HG02970 (cell line): ENCODE measurements around the gene LIPM.
"Not testable (repeated sequence)": the region's sequence is repeated elsewhere in the genome, so short reads cannot be mapped to it uniquely, and the experiment has no call there.

Experiments used
- ATAC-seq: cut with Tn5 transposase; IDR thresholded peaks from one replicate; pipeline ENCODE4 v1.9.1; 2021; ENCODE audit warnings: mild to moderate bottlenecking, moderate library complexity, moderate number of reproducible peaks; ENCODE audit not compliant: unreplicated experiment, low FRiP score

Gene LIPM

DNA sequence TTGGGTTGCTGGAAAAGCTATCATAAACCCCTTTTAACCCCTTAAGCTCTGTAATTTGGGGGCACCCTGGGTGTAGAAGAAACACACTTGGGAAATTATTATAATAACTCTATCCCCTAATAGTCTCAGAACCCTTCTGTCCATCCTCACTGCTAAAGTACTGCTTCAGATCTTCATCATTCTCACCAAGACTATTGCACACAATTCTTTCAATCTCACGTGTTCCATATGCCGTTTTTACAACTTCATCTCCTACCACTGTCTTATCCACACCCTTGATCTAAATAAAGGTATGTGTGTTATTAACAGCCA, 33.3 kb downstream of the LIPM start:
- no peak for ATAC-seq

DNA sequence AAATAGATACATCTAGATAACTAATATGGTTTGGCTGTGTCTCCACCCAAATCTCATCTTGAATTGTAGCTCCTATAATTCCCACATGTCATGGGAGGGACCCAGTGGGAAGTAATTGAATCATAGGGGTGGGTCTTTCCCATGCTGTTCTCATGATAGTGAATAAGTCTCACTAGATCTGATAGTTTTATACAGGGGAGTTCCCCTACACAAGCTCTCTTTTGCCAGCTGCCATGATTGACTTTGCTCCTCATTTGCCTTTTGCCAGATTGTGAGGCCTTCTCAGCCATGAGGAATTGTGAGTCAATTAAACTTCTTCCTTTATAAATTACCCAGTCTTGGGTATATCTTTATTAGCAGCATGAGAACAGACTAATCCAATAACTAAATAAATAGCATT, 35.1 kb downstream of the LIPM start:
- not testable (repeated sequence) for ATAC-seq

- ATAC-seq, result no peak
Observed at GRCh38 chr10:88838766-88839350, 36.3 kb downstream of the LIPM start.

GRCh38 chr10:88840104-88840503, 37.6 kb downstream of the LIPM start:
- ATAC-seq, result no peak

DNA sequence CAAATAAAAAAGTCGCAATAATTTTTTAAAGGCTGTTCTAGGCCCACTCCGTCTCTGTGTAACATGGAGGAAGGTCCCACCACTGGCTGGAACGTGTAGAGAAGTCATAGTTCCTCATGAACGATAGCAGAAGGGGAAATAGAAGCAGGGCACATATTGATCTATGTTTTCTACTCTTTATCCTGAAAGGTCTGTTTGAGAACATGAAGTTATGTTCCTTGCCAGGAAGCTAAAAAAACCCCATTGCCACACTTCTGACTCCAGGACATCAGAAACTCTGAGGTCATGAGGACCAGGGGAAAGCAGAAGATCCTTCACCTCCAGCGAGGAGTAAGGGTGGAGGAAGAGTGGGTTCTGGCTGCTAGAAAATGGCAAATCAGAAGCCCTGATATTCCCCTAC, 38.4 kb downstream of the LIPM start:
- ATAC-seq, result no peak

DNA sequence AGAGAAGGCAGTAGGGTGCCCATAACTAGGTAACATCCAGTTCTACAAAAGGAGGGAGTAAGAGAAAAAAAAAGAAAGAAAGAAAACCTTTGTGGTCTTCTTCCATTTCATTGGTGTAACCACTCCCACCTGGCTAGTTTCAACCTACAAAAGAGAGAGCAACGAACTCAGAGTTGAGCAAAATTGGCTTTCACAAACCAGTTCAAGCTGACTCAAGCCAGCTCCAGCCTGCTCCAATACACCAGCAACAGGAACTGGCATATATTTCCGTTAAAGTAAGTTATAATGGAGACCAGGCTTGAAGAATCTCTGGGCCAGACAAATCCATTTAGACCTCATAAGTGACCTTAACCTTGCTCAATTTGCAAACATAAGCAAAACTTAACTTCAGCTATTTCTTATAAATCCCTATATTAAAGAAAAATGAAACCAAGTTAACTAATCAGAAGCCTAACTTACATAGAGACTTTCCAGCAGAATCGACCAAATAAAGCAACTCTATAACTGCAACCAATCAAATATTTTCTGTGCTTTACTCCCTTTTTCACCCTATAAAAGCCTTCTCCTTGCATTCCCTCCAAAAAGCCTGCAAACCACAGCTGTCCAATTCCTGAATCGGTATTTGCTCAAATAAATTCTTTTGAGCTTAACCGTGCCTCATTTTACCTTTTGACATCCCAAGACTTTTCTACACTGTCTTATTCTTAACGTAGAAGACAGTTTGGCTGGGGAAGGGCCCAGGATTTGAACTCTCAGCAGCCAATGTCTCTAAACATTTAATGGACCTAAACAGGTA, 39.0 kb downstream of the LIPM start:
- ATAC-seq, result no peak

DNA sequence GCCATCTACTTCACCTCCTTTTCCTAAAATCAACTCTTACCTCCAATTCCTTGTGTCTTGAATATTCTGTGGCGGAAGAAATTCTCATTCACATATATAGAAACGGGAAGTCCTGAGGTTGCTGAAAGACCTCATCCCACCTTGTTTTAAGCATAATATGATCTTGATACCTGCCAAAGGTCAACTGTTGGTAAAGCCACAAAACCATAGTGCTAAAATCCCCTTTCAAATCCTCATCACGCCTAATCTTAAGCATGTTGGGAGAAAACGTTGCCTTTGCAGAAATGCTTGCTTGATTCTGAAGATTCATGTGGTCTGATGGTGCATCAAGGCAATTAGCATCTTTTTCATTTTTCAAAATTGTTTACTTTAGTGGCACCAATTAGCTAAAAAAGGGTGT, 40.6 kb downstream of the LIPM start:
- ATAC-seq, result no peak

DNA sequence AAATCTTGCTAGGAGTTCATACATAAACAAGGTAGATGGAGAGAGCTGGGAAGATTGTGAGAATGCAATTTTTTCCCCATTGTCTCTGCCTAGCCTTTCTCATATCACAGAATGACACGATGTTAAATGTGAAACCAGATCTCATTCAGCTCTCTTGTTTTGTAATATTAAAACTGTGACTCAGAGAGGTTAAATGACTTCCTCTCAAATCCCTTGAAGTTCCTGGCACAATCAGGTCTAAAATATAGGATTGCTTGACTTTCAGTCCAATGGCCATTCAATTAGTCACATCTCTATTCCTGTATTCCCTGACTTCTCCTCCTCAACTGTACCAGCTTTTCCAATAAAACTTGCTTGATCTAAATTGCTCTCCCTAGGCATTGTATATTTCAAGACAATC, 46.0 kb downstream of the LIPM start:
- ATAC-seq, result no peak

GRCh38 chr10:88849234-88849633, 46.7 kb downstream of the LIPM start:
- ATAC-seq, result no peak

DNA sequence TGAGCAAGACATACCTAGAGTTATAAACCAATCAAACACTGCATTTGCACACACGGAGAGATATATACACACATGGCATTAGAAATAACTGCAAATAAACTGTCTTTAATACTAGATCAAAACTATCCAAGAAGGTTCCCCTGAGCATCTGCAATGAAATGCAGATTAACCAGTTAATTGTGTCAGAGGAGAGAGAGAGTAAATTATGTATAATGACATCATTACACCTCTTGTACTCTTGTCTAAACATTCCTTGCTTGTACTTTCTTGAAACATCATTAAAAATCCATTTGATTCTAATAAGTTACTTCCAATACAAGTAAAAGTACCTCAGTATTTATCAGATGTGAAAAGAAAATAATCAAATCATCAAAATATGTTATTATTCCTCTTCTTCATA, 48.2 kb downstream of the LIPM start:
- ATAC-seq, result no peak

DNA sequence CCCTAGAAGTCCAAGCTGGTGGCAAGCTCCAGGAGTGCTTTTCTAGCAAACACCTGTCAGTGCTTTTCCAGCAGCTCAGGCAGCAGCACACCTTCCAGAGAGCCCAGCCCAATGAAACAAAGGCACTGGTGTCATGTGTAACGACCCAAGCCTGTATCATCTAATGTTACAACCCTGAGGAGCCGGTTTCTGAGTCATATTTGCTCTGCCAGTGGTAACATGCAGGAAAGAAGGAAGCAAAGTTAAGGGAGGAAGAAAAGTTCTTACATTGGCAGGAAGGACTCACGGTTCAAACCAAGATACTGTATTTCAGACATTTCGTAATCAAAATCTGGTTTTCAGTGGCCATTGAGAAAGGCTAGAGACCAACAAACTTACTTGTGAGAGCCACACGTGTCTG, 49.2 kb downstream of the LIPM start, which contains the start of gene ANKRD22:
TSS of gene ANKRD22 (minus strand) at position 139 of the 400 bp plus-strand sequence. CDS start 237 bp downstream, outside the sequence.
- no peak for ATAC-seq

DNA sequence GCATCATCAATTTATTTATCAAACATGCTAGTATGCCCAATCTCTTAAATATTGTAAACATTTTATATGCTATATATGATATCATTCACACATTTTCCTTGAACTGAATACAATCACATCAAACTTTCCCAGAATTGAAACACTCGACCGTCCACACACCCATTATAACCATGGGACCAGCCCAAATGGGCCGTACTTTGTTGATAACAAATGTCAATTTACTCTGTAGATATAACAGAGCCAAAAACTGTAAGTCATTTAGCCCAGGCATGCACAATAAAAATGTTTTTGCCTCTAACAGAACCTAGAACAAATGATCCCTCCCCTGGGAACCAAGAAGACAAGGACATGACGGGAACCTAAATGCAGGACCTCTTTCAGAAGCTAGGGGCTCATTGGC, 49.8 kb downstream of the LIPM start:
- no peak for ATAC-seq

DNA sequence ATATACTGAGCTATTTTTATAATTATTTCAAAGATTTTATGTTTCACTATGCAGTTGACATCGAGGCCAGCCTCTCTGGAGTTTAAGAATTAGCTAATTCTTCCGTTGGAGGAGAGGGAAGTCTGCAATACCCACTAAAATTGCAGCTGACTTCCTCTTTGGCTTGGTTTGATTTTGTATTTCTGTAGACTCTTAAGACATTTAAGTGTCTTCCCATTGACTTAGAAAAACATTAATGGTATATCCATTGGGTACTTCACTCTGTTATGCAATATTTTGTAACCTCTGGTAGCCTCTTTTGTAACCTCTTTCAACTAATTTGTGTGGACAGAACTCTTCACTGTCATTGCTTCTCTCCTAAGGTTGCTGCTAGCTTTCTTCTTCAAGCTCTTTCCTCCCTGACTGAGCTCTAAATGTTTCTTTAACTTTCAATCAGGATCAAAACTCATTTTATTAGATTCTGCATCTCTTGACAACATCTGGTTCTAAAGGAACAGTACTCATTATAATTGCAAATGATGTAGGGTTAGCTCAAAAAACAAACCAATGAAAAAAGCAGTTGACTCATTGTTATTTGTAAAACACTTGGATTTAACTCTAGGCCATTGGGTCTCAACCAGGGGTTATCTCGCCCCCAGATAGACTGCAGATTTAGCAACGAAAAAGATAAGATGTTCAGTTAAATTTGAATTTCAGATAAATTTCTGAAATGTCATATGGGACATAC, 50.8 kb downstream of the LIPM start:
- ATAC-seq, result no peak

DNA sequence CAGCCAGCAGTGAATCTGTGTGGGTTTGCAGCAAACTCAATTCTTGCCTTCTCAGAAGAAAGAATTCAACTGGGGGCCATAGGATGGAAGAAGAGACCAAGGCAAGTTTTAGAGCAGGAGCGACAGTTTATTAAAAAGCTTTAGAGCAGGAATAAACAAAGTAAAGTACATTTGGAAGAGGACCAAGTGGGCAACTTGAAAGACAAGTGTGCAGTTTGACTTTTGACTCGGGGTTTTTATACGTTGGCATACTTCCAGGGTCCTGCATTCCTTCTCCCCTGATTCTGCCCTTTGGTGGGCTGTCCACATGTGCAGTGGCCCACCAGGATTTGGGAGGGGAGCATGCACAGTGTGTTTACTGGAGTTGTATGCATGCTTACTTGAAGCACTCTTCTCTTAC, 52.2 kb downstream of the LIPM start:
- ATAC-seq, result no peak

DNA sequence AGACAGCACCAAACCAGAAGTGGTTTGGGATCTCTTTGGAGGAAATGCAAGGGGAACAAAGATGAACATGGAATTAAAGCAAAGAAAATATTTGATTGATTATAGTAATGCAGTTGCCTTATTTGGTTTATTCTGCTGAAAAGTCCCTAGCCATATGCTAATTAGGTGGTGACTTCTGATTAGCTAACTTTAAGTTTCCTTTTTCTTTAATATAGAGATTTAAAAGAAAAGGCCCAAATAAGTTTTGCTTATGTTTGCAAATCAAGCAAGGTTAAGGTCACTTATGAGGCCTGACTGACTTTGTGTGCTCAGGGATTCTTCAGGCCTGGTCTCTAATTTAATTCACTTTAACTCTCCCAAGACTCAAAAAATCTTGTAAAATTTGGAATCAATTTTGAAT, 55.3 kb downstream of the LIPM start:
- ATAC-seq, result no peak

DNA sequence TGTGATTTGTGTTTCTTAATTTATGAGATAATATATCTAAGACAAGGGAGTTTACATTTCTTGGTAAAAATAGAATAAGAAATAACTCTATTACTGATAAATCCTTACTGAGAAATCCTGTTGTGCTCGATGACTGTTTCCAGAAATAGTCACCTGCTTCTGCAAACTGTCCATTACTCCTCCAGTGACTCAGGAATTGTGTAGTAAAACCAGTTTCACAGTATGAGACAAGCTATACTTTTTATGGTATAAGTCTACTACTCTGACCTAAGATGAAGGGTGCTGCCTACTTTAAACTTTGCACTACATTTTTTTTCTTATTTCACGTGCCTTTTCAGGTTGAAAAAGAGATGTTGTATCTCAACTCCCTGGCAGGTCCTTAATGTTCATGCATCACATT, 56.0 kb downstream of the LIPM start:
- ATAC-seq, result no peak

GRCh38 chr10:88861036-88861435, 58.5 kb downstream of the LIPM start:
- ATAC-seq, result no peak

DNA sequence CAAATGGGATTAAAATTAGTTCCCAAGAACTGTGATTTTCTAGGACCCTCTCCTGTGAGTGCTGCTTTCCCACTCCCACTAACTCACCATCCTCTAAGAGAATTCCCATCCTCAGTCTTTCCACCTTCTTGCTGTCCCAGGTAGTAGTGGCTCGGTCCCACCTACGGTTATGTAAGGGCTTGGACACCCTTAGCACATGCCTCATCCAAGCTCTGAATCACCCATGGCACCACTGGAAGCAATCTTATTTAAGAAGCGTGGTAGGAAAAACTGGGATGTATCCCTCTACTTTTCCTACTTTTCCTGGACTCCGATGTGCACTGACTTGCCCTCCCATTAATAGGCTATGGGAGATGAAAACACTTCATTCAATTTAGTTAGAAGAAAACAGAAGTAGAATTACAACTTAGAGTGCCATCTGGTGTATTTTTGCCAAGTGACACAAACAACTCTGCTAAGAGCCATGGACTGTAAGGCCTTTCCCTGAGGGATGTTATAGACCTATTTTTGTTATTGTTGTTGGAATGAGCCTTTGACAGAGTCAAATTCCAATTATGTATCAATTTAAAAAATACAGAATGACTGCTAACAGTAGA, 62.8 kb downstream of the LIPM start:
- ATAC-seq, result no peak

DNA sequence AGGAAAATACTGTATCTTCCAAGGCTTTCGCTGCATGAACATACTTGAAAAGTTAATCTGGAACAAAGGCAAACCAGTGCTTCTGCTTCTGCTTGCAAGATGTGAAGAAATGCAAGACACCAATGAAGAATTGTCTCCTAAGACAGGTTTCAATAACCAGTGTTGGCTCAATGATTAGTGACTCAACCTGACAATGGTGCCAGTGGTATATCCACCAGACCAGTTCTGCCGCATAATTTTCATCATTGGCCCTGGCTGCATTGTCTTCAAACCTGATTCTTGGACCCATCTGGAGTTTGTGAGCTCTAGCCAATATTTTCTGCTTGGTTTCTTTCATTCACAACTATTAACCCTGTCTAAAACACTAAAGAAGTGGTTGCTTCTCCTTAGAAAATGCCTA, 63.9 kb downstream of the LIPM start:
- no peak for ATAC-seq

DNA sequence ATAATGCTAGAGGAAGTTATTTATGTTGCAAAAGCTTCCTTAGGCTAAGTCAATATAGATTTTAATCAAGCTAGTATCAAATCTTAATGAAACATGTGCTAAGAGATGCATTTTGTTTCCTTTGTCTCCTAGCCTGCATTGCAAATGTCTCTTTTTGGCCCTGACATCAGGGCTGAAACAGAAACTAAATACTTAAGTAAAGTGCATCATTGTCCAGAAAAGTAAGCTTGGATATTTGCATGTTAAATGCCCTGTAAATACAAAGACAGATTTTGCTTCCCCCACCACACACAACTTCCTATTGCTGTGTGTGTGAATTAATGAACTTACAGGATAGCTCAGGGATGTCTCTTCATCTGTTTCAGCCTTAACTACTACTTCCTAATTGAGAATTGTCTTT, 67.6 kb downstream of the LIPM start:
- ATAC-seq, result no peak
